NCI-H2107 treated with DMSO at 0.1 percent for 48 hours (cell line): Measurements from ENCODE around the gene IL15RA.
A peak's percentile ranks its signal among the peaks of the same experiment; 100 is the strongest.
"Not testable (repeated sequence)": the region's sequence is repeated elsewhere in the genome, so short reads cannot be mapped to it uniquely, and the experiment has no call there.

Source experiments
- DNase-seq: peaks from one replicate; lab custom pipeline; 2025; ENCODE audit not compliant: unreplicated experiment; lab: John Stamatoyannopoulos, UW

IL15RA gene

DNA sequence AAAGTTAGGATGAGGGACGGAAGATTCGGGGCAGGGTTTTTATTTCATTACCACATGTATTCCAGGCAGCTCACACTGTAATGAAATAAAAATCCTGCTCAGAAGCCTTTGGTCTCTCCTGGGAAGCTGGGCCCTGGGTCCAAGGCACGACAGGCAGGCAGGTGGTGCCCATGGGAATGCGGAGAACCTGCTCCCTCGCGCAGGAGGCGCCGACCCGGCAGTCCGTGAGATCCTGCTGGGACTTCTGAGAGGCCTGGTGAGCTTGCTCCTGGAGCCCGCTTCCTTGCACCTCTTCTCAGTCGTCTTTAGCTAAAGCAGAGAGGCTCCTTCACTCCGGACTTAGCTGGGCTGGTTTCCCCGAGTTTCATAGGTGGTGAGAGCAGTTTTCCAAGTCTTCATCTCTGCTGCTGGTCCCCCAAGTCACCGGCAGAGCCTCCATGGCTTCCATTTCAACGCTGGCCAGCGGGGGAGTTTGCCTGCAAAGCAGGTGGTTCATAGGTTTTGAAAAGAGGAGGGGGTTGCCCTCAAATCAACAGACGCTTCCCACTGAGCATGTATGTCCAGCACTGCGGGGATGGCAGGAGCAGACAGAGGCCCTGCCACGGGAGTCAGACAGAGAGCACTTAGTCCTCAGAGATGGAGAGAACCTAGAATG, 24.5 kb downstream of the IL15RA start:
- no peak for DNase-seq

DNA sequence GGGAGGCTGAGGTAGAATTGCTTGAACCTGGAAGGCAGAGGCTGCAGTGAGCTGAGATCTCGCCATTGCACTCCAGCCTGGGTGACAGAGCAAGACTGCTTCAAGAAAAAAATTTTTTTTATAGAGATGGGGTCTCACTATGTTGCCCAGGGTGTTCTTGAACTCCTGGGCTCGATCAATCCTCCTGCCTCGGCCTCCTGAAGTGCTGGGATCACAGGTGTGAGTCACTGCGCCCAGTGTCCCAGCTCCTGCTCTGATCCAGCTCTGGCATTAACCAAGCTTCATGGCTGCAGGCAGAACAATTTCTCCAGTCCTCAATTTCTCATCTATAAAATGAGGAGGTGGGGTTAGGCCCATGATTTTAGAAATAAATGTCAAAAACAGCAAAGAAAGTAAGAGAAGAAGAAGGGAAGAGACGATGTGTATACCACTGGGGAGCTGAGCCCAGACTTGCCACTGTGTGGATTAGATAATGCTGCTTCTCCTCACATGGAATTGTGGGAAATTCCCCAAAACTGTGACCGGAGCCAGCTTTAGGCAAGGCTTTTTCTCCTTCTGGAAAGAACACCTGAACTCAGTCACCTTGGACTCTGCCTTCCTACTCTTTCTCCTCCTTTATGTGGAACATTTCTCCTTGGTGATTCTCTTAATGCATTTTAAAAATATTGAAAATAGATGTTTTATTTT, 25.5 kb downstream of the IL15RA start:
- DNase-seq: no peak

GRCh38 chr10:5951167-5951711, 26.1 kb downstream of the IL15RA start:
- no peak for DNase-seq

DNA sequence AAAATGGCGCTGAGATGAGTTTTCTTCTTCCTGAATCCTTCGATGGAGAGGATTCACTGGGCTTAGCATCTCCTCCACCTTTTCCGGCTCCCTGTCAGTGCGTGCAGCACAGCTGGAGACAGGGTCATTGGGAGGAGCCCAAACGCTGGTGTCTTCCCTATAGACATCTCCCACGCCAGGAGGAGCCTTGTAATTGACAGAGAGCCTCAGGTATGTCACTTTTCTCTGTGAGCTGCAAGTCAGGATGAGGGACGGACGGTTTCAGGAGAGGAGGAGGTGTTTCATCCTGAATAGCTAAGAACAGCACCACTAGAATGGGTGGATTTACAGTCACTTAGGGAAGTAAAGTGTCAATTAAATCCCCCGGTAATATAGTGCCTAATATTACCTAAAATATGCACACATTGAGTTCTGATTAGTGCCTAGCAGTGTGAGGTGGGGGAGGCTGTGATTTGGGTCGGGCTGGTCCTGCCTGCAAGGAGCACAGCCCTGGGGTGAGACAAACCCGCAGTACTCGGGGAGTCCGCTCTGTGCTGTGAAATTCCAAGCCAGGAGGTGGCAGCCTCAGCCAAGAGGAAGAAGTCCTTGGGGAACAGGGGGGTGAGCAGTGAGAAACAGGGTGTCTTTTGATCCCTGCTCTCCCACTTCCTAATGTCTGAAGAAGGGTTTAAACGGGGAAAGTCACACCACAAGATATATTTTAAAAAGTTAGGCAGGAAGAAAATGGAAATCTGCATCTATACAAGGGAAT, 28.2 kb downstream of the IL15RA start:
- peak; percentile 10 for DNase-seq

GRCh38 chr10:5948208-5948585, 29.1 kb downstream of the IL15RA start:
- no peak for DNase-seq

DNA sequence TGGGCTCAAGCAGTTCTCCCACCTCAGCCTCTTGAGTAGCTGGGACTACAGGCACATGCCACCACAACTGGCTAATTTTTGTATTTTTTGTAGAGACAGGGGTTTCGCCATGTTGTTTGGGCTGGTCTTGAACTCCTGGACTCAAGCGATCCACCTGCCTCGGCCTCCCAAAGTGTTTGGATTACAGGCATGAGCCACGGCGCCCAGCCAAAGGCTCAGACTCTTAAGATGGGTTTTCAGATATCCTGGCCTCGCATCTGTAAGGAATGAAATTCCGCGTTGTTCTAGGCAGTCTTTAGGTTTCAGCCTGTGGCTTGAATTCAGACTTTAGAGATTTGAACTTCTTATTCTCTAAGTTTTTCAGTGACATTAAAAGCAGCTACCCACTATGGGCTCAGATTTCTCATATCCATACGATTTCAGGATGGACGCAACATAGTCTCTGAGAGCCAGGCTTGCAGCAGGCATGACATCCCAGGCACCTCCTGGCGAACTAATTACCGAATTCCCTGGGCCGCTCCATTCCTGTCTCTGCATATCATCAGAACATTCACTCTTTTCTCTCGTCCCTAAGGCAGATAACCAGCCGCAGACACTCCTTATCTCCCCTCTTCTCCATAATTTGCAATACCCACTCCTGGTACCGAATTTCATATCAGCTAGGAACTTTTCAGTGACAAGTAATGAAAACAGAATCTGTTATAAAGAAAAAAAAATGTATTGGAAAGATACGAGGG, 29.7 kb downstream of the IL15RA start:
- DNase-seq: no peak

DNA sequence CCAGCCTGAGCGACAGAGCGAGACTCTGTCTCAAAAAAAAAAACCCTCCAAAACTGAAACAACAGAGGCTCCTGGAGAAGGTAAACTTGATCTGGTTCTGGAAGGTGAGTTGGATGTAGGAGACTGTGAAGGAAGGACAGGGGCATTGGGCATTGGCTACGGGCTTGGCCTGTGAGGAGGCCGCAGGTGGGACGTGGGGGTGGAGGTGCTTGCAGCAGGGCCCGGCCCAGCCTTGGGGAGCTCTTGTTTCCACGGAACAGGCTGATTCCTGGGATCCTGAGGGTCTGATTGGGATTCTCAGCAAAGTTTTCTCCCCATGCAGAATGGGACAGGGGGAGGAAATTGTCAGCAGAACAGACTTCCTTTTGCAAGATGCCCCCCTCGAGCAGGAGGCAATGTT, 30.6 kb downstream of the IL15RA start:
- no peak for DNase-seq

- DNase-seq: not testable (repeated sequence)
Observed at GRCh38 chr10:5946419-5946775, 30.9 kb downstream of the IL15RA start.

DNA sequence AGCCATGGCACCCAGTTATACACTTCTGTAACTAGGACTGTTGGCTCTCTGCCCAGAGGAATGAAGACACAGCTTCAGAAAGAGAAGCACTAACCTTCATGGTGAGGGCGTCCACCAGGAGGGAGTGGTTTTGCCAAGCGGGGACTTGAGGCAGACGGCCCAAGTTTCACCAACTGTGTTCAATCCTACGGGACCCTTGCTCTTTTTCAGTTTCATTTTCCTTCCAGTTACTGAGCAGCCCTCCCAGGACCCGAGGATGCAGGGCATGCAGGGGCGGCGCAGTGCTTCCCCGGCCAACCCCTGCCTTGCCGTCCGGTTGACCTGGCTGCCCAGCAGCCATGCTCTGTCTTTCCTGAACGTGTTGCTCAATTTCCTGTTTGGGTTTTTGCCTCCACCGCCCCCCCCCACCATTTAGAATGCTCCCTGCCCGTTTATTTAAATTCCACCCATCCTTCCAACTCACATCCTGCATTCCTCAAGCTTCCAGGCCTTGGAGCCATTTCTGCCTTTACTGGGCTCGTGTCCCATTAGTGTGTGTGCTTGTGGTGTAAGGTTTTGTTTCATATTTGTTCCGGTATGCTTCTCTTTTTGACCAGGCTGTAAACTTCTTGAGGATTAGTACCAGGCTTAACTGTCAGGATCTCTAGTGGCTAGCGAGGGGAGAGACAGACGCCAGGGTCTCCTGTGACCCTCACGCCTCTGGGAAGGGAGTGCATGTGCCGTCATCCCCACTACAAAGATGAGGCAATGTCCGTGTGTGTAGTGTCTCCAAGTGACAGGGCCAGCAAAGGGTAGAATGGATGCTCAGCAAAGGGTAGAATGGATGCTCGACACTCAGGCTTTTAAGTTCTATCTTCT, 31.6 kb downstream of the IL15RA start:
- DNase-seq: no peak

DNA sequence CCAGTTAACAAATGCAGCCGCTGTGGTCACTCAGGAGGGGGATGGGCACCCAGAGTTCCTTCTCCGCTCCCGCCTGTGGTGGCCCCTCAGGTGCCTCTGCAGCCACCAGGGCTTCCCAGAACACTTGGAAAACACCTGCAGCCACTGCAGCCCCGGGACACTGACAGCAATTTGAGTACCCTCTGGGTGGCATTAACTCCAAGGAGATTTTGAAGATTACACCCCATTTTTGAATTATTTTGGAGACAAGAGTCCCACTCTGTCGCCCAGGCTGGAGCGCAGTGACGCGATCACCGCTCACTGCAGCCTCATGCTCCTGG, 32.2 kb downstream of the IL15RA start:
- DNase-seq: no peak

GRCh38 chr10:5944389-5945189, 32.8 kb downstream of the IL15RA start:
- DNase-seq: peak; percentile 61

DNA sequence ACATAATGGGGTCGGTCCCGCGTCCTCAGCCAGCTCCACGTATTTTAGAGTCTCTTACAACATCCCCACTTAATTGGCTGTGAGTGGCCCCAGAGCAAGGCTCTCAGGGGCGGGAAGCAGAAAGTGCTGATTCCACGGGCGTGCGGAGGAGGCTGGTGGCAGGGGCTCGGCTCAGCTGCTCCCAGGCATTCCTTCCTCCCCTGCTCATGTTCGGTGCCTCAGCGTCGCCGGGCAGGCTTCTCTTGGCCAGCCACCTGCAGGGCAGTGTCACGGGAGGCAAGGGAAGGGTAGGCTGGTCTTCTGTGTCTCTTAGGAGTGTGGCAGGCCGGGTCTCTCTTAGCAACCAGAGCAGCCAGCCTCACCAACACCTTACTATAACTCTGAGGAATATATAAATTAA, 33.8 kb downstream of the IL15RA start:
- DNase-seq: peak; percentile 48

DNA sequence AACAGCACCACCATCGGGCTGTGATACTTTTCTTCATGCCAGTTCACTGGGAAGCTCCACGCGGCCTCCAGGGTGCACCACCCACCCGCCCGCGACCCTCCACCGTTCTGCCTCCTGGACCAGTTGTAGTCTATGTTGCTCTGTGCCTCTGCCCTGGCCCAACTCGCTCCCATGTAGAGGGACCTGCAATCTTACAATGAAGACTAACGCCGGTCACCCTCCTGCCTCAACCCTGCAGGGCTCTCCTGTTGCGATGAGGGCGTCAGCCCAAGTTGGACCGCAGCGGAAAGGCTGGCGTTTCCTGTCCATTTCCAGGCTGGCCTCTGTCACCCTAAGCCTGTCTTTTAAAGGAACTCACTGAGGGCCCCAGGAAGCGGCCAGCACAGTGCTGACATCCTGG, 34.9 kb downstream of the IL15RA start:
- no peak for DNase-seq

DNA sequence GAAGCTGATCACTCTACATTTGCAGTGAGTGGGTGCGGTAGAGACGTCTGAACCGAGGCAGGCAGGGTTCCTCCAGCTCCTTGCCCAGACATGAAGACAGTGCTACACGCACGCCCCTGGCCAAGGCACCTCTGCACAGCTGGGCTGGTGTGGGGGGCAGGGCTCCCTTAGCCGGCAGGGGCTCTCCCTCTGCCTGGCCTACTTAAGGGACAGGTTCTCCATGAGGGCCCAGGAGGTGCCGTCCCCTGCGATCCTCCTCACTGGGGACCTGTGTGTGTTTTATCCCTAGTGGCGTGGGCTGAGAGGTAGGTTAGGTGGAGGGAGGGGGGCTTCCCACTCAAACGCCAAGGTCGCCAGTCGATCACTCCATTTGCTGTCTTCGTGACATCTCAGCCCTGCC, 35.3 kb downstream of the IL15RA start:
- no peak for DNase-seq

DNA sequence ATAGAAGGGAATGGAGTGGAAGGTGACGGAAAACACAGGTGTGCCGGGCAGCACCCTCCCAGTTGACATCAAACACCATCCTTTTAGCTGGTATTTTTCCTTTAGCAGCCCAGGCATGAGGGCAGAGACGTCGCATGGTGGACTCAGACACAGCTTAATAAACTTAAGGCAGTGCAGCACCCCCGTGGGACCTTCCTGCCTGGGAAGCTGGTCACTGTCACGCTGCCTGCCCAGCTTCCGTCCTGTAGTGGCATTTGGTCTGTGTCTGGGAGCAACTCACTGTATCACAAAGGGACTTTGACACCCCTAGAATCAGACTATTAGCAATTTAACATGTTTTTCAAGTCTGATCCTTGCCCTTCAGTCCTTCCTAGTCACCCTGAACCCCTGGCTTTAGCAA, 35.8 kb downstream of the IL15RA start:
- DNase-seq: no peak

GRCh38 chr10:5940807-5941218, 36.5 kb downstream of the IL15RA start:
- DNase-seq: no peak

GRCh38 chr10:5938291-5938690, 39.1 kb downstream of the IL15RA start:
- DNase-seq: no peak

DNA sequence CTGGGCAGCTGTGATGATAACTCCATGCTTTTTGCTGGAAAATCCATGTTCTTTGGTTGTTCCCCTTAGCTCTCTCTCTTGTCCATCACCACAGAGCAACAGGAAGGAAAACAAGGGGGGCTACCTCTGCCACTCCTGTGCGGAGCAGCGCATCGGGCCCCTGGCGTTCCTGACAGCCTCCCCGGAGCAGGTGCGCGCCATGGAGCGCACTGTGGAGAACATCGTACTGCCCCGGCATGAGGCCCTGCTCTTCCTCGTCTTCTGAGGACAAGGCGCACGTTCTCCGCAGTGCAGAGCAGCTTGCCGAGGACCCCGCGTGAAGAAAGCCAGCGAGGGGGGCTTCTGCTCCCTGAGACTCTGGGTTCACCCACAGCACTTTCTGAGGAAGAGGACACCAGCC, 40.3 kb downstream of the IL15RA start:
- no peak for DNase-seq

DNA sequence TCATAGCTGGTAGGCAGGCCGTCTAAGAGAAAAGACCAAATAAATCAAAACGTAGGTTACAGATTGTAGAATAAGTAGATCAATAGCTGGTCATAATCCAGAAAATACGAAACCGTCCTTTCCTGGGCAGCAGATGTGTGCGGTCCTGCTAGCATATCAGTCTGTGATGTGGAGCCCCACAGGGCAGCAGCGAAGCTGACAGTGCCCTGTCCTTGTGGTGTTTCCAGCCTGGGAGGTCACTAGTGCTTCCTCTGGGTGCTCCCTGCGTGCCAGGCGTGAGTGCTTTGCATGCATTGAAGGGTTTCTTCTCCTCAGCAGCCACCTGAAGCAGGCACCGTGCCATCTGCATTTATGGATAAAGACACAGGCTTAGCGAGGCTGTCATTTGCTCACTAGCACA, 41.7 kb downstream of the IL15RA start:
- DNase-seq: no peak
